C4-2B (cell line): ENCODE measurements around the gene ZNF146.

ENCODE experiments used
- CTCF ChIP-seq: fragments of 450-650 bp; conservative IDR thresholded peaks from 2 replicates; pipeline ENCODE4 v1.5.1; 2017; ENCODE audit warnings: mild to moderate bottlenecking
- ZFX ChIP-seq: fragments of 450-650 bp; IDR thresholded peaks from 2 replicates; pipeline ENCODE4 v1.6.1; 2017

- no peak for TF ChIP-seq CTCF
- no peak for TF ChIP-seq ZFX
Observed at GRCh38 chr19:36244066-36244465, 29.2 kb downstream of the ZNF146 start.
